OCI-LY3 (cell line): Measurements from ENCODE around the gene RGR.

Source experiments
- H2AFZ ChIP-seq: fragments of 200-600, 300-600 bp; shearing (Covaris generic); 2 replicates; pipeline ENCODE4 v1.6.0; 2014; ENCODE audit warnings: antibody characterized with exemption, low read depth, low read length
- H3K27ac ChIP-seq: fragments of 200-600, 300-600 bp; sonication (generic); 2 replicates; pipeline ENCODE4 v1.5.1; 2014; ENCODE audit warnings: mild to moderate bottlenecking, low read length, moderate library complexity, mixed read lengths
- H3K27me3 ChIP-seq: fragments of 200-600, 300-600 bp; sonication (generic); 2 replicates; pipeline ENCODE4 v1.6.1; 2014; ENCODE audit warnings: low read depth, low read length, mixed read lengths
- H3K36me3 ChIP-seq: fragments of 200-600, 300-600 bp; sonication (generic); replicated peaks from 2 replicates; pipeline ENCODE3; 2014; ENCODE audit warnings: low read depth, low read length, mixed read lengths
- H3K4me1 ChIP-seq: fragments of 300-600, 200-600 bp; sonication (generic); 2 replicates; pipeline ENCODE4 v1.6.1; 2014; ENCODE audit warnings: low read length, mixed read lengths
- H3K4me2 ChIP-seq: fragments of 200-600, 300-600 bp; sonication (generic); 2 replicates; pipeline ENCODE4 v1.6.1; 2014; ENCODE audit warnings: low read length, mixed read lengths
- H3K4me3 ChIP-seq: fragments of 300-600, 200-600 bp; sonication (generic); 2 replicates; pipeline ENCODE4 v1.5.1; 2014; ENCODE audit warnings: antibody characterized with exemption, mild to moderate bottlenecking, low read length, moderate library complexity
- H3K79me2 ChIP-seq: fragments of 300-600, 200-600 bp; shearing (Covaris generic); 2 replicates; pipeline ENCODE4 v1.6.1; 2014; ENCODE audit warnings: mild to moderate bottlenecking, low read length, mixed read lengths
- H3K9ac ChIP-seq: fragments of 300-600, 200-600 bp; shearing (Covaris generic); 2 replicates; pipeline ENCODE4 v1.6.0; 2014; ENCODE audit warnings: mild to moderate bottlenecking, low read length, moderate library complexity
- H3K9me3 ChIP-seq: fragments of 200-600, 300-600 bp; shearing (Covaris generic); 2 replicates; pipeline ENCODE4 v1.6.1; 2014; ENCODE audit warnings: low read length, mixed read lengths; ENCODE audit not compliant: insufficient read depth
- H4K20me1 ChIP-seq: fragments of 200-600, 300-600 bp; sonication (generic); 2 replicates; pipeline ENCODE4 v1.6.1; 2016; ENCODE audit warnings: low read length, mixed read lengths; ENCODE audit not compliant: insufficient read depth
- EZH2phosphoT487 ChIP-seq: fragments of 200-600 bp; shearing (Covaris generic); IDR thresholded peaks from 2 replicates; pipeline ENCODE4 v1.6.1; 2018; ENCODE audit warnings: antibody characterized with exemption, mixed run types, low read depth
- TF ChIP-seq, protein P1 (sequence below): fragments of 200-600, 300-600 bp; sonication (generic); IDR thresholded peaks from 2 replicates; pipeline ENCODE4 v1.5.1; 2014; ENCODE audit warnings: antibody characterized with exemption, low read length, low read depth

Gene RGR

DNA sequence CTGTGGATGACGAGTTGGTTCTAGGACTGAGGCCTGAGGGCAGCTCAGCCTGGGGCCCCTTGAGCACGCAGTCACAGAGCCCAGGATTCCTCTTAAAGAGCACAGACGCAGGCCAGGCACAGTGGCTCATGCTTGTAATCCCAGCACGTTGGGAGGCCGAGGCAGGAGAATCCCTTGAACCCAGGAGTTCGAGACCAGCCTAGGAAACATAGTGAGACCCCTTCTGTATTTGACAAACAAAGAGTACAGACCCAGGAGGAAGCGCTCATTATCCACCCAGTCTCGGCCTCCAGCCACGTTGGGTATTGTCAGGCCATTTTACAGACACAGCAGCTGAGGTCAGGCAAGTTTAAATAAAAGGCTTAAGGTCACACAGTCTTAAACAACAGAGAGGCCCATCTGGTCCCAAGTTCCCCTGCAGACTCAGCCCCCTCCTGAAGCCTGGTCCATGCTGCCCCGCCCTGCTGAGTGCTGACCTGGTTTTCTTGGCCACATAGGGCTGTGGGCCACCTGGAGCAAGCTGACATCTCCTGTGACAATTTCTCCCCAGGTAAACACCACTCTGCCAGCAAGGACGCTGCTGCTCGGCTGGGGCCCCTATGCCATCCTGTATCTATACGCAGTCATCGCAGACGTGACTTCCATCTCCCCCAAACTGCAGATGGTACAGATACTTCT lies 12.6 kb downstream of the RGR start:
- TF ChIP-seq, protein P1, sequence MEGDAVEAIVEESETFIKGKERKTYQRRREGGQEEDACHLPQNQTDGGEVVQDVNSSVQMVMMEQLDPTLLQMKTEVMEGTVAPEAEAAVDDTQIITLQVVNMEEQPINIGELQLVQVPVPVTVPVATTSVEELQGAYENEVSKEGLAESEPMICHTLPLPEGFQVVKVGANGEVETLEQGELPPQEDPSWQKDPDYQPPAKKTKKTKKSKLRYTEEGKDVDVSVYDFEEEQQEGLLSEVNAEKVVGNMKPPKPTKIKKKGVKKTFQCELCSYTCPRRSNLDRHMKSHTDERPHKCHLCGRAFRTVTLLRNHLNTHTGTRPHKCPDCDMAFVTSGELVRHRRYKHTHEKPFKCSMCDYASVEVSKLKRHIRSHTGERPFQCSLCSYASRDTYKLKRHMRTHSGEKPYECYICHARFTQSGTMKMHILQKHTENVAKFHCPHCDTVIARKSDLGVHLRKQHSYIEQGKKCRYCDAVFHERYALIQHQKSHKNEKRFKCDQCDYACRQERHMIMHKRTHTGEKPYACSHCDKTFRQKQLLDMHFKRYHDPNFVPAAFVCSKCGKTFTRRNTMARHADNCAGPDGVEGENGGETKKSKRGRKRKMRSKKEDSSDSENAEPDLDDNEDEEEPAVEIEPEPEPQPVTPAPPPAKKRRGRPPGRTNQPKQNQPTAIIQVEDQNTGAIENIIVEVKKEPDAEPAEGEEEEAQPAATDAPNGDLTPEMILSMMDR, result no peak
- Histone ChIP-seq H2AFZ (peak overlapping the region; percentile 52; the same call in 1 of the 2 replicates), H3K9ac (no peak overlapping the region), H3K27ac (no peak overlapping the region), H4K20me1 (no peaks in the 10 kb centered on the region), H3K9me3 (no peaks in the 10 kb centered on the region), H3K4me2 (peak overlapping the region; percentile 47), H3K79me2 (no peaks in the 10 kb centered on the region), H3K36me3 (no peaks in the 10 kb centered on the region), H3K27me3 (no peaks in the 10 kb centered on the region; the same call in 1 of the 2 replicates), H3K4me1 (no peaks in the 10 kb centered on the region), H3K4me3 (peak overlapping the region; percentile 30)

DNA sequence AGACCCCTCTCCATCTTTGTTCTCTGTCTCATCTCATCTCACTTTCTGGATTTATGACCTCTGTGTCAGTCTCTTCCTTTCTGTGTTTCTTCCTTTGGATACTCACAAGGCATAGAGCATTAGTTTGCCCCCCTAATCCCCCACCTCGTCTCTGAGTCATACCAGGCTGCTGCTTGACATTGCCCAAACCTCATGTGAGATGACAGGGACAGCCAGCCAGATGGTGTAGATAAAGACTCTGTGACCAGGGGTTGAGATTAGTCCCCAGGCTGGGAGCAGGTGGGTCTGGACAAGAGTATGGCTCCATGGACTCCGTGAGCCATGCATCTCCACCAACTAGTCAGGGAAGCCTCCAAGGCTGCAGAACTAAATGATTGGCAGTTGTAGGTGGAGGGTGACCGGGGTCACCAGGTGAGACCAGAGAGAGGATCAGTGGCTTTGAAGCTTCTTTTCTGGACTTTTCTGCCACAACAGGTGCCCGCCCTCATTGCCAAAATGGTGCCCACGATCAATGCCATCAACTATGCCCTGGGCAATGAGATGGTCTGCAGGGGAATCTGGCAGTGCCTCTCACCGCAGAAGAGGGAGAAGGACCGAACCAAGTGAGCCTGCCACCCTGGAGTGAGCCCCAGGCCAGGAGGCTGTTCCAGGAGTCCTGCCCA lies 13.3 kb downstream of the RGR start:
- no peaks in the 10 kb centered on the region for H3K9me3 ChIP-seq
- H3K4me1 ChIP-seq, result no peaks in the 10 kb centered on the region
- no peak overlapping the region for H3K4me2 ChIP-seq
- TF ChIP-seq, protein P1, result no peak
- TF ChIP-seq EZH2phosphoT487, result no peak
- no peak overlapping the region for H3K9ac ChIP-seq
- no peaks in the 10 kb centered on the region for H3K36me3 ChIP-seq
- H3K4me3 ChIP-seq, result no peak overlapping the region
- H4K20me1 ChIP-seq, result no peaks in the 10 kb centered on the region
- no peaks in the 10 kb centered on the region for H3K79me2 ChIP-seq
- H2AFZ ChIP-seq, result no peak overlapping the region
- no peak overlapping the region for H3K27ac ChIP-seq
- H3K27me3 ChIP-seq, result no peaks in the 10 kb centered on the region; the same call in 1 of the 2 replicates

DNA sequence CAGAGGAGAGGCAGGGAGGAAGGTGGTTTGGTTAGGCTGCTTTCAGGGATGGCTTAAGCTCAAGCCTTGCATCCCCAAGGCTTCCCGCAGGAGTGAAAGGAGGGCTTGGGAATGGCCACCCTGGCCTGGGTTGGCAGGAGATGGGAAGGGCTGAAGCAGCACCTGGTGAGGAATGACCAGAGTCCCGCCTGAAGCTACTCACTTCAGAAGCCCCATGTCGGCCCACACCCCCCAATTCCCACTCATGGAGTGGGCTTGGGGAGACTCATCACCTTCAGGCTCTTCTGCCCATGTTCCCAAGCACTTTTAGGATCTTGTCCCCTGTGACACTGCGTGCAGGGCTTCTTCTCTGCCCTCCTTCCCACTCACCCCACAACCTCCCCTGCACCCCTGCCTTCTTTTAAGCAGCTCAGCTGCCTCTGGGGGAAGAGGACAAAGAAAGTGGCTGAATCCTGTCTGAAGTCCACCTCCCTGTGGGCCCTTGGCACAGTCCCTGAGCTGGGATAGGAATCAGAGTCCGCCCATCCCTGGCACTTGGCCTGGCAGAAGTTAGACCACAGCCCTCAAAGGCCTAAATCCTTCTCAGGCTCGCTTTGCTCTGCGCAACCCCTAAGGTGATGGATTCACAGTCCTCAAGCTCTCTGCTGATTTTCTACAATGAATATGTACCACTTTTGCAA lies 16.5 kb downstream of the RGR start:
- no peak overlapping the region for H3K4me3 ChIP-seq
- no peak overlapping the region for H3K9ac ChIP-seq
- TF ChIP-seq, protein P1, result no peak
- TF ChIP-seq EZH2phosphoT487, result no peak
- no peak overlapping the region for H3K4me2 ChIP-seq
- H3K27me3 ChIP-seq, result no peaks in the 10 kb centered on the region
- H3K36me3 ChIP-seq, result no peaks in the 10 kb centered on the region
- H4K20me1 ChIP-seq, result no peaks in the 10 kb centered on the region
- H3K79me2 ChIP-seq, result no peaks in the 10 kb centered on the region
- H3K4me1 ChIP-seq, result peaks cover 5% of the 10 kb centered on the region; the same call in 1 of the 2 replicates
- no peak overlapping the region for H2AFZ ChIP-seq
- H3K9me3 ChIP-seq, result no peaks in the 10 kb centered on the region
- H3K27ac ChIP-seq, result no peak overlapping the region

DNA sequence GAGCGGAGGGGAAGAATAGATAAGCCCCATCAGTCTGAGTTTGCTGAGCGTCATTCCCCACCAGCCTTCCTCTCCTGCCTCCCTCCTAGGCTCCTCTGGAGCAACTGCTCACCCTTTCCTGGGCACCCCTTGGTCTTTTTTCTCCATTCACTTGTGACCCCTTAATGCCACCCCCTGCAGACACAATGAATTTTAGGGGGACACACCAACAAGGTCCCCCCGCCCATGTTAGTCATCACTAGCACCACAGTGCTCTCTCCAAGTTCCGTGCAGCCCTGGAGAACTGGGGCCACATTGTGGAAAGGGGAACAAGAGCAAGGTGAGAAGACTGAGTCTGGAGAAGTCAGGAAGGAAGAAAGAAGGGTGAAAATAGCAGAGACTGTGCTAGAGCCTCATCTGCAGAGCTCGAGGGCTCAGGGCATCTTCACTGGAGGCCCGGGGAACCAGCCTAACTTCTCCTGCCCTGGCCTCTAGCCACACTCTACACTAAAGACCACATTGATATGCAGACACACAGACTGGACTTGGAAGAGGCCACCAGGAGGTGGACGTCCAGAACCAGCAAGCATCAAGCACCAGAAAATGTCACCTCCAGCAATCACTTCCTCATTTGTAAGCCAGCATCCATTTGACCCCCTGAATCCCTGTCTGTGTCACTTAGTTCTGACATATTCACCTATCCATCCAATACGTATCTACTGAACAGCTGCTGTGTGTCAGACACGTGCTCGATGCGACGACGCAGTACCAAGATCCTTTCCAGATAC lies 17.5 kb downstream of the RGR start:
- no peaks in the 10 kb centered on the region for H3K36me3 ChIP-seq
- H3K27ac ChIP-seq, result no peak overlapping the region
- H3K79me2 ChIP-seq, result no peaks in the 10 kb centered on the region
- H3K4me1 ChIP-seq, result peaks cover 9% of the 10 kb centered on the region
- H3K4me2 ChIP-seq, result no peak overlapping the region
- H3K27me3 ChIP-seq, result no peaks in the 10 kb centered on the region
- no peaks in the 10 kb centered on the region for H4K20me1 ChIP-seq
- no peaks in the 10 kb centered on the region for H3K9me3 ChIP-seq
- no peak for TF ChIP-seq EZH2phosphoT487
- TF ChIP-seq, protein P1, result no peak
- no peak overlapping the region for H3K4me3 ChIP-seq
- H3K9ac ChIP-seq, result no peak overlapping the region
- H2AFZ ChIP-seq, result no peak overlapping the region
